COLO829 (cell line): ENCODE measurements around the gene C1orf174.
A peak's percentile ranks its signal among the peaks of the same experiment; 100 is the strongest.

Experiments
- DNase-seq: peaks from one replicate; pipeline ENCODE4 v3.0.0; 2012; ENCODE audit warnings: low spot score

C1orf174 gene

GRCh38 chr1:3869751-3870301, 30.2 kb downstream of the C1orf174 start:
- DNase-seq: no peak

- DNase-seq: no peak
These were observed 31.5 kb downstream of the C1orf174 start for GRCh38 chr1:3868464-3869006.

- no peak for DNase-seq
These were observed 34.4 kb downstream of the C1orf174 start for GRCh38 chr1:3865606-3866160.

GRCh38 chr1:3864884-3865283, 35.2 kb downstream of the C1orf174 start:
- no peak for DNase-seq

- DNase-seq: peak; percentile 56
These were observed 36.7 kb downstream of the C1orf174 start for GRCh38 chr1:3863231-3863935.

- DNase-seq: no peak
These were observed 41.7 kb downstream of the C1orf174 start for GRCh38 chr1:3858231-3858981.

- no peak for DNase-seq
These were observed 42.3 kb downstream of the C1orf174 start for GRCh38 chr1:3857791-3858129.

GRCh38 chr1:3856923-3857790, 42.9 kb downstream of the C1orf174 start, which contains the start of the genes CEP104 and DFFB:
TSS of gene CEP104 (minus strand) at chr1:3857211. CDS start at chr1:3852407, 4,804 bp downstream.
TSS of gene DFFB (plus strand) at chr1:3857476. CDS start at chr1:3857604, 128 bp downstream.
- DNase-seq: peak; percentile 92

GRCh38 chr1:3852711-3853485, 47.2 kb downstream of the C1orf174 start:
- no peak for DNase-seq

GRCh38 chr1:3852091-3852490, 48.0 kb downstream of the C1orf174 start:
- no peak for DNase-seq

GRCh38 chr1:3851292-3851691, 48.8 kb downstream of the C1orf174 start:
- DNase-seq: no peak

GRCh38 chr1:3850857-3851256, 49.2 kb downstream of the C1orf174 start:
- no peak for DNase-seq

- DNase-seq: no peak
These were observed 53.0 kb downstream of the C1orf174 start for GRCh38 chr1:3847081-3847480.

- no peak for DNase-seq
These were observed 53.5 kb downstream of the C1orf174 start for GRCh38 chr1:3846541-3846940.

- DNase-seq: no peak
These were observed 57.2 kb downstream of the C1orf174 start for GRCh38 chr1:3842912-3843311.

- DNase-seq: no peak
These were observed 58.6 kb downstream of the C1orf174 start for GRCh38 chr1:3841491-3841890.
